Measurements from ENCODE around the gene ATP1A3.
A peak's percentile ranks its signal among the peaks of the same experiment; 100 is the strongest.
"Not testable (repeated sequence)": the region's sequence is repeated elsewhere in the genome, so short reads cannot be mapped to it uniquely, and the experiment has no call there.

Gene ATP1A3

DNA sequence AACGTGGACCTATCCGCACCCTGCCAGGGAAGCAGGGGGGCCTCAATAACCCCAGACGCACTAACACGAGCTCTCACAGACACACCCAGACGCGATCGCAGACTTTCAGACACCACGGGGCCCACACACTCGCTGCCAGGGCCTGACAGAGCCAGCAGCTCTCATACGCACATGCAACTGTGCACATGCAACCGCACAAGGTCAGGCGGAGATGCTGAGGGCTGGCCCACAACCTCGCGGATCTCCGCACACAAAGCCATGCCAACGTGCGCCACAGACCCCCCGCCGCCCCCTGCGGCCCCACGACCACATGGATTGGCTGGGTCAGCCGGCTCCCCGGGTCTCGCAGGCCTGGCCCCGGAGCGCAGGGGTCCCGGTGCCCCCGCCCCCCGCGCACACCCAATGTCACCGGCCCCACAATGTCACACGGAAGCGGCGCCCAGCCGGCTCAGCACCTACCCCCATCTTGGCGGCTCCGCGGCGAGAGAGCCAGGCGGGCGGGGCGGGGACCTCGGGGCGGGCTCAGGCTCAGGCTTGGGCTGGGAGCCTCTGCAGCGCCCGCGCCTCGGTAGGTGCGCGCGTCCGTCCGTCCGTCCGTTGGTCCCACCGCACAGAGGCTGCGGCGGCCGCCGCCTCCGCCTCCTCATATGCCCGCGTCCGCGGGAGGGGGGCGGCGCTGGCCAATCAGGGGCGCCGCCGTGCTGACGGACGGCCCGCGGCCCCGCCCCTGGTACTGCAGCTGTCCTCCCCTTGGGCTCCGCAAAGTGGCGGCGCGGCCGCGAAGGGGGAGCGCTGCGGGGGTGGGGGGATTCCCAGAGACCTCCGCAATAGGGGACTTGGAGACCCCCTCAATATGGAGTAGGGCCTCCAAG lies at the start of gene ATP1A3:
ATP1A3 (minus strand) TSS at position 619 of the 872 bp plus-strand sequence; CDS start at position 465, 154 bp downstream.
- DNase-seq, result peak; percentile 96

DNA sequence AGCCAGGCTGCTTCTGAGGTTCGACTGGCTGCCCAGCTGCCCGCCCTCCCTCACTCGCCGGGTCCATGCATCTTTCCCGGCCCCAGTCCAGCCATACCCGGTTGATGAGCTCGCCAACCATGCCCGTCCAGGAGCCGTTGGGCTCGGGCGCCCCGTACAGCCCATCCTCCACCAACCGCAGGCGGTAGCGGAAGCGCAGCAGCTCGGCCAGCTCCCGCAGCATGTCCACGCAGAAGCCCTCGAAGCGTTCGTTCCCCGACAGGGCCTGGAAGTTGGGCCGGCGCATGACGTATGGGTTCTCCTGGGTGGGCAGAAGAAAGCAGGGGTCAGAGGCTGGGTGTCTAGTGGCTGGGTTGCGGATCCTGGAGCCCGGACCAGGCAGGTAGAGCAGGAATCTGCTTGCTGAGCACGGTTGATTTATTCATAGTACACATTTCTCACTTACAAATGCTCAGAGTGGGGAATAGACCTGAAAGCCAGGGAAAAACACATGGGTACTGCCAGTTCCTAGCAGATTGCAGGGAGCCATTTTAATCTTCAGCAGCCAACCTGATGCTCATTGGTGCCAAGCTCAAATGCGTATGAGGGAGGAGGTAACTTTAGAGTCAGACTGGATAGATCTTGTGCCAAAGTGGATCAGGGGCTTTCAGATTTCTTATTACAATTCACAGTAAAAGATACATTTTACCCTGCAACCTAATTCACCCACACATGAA lies 48.6 kb upstream of the ATP1A3 start:
- DNase-seq, result peak; percentile 72

DNA sequence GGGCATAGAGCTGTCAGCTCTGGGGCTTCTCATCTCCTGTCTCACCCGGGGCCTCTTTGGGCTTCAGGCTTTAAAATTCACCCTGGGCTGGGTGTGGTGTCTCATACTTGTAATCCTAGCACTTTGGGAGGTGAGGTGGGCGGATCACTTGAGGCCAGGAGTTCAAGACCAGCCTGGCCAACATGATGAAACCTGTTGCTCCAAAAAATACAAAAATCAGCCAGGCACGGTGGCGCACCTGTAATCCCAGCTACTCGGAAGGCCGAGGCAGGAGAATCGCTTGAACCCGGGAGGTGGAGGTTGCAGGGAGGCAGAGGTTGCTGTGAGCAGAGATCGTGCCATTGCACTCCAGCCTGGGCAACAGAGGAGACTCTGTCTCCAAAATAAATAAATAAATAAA lies 46.5 kb upstream of the ATP1A3 start:
- not testable (repeated sequence) for DNase-seq

DNA sequence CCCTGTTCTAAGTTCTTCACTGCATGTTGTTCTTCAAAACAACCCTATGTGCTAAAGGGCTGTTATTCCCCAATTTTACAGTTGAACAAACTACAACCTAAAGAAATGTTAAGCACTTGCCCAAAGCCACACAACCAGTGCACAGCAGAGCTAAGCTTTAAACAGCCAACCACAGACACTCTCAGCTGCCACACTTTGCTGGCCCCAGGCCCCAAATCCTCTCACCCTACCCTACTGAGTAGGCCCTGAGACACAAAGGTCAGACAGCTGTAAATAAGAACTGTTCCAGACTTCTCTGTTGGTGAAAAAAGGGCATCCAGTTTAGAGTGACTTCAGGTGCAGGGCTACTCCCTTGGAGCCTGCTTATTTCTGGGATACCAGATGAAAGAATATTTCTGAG lies 46.0 kb upstream of the ATP1A3 start:
- no peak for DNase-seq

DNA sequence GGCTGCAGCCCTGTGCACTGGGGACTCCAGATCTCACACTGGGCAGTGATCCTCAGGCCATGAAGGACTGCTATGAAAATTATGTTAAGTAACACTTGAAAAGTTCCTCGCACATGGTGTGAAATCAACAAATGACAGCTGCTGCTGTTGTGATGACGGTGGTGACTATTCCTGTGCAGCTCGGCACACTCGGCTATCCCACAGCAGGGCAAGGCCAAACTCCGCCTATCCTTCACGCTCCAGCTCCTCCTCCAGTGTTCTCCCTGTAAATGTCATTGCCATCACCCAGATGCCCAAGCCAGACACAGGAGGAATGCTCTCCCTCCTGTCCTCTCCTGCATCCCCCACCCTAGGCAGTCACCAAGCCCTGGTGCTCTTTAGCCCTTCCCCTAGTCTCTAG lies 44.6 kb upstream of the ATP1A3 start:
- no peak for DNase-seq

DNA sequence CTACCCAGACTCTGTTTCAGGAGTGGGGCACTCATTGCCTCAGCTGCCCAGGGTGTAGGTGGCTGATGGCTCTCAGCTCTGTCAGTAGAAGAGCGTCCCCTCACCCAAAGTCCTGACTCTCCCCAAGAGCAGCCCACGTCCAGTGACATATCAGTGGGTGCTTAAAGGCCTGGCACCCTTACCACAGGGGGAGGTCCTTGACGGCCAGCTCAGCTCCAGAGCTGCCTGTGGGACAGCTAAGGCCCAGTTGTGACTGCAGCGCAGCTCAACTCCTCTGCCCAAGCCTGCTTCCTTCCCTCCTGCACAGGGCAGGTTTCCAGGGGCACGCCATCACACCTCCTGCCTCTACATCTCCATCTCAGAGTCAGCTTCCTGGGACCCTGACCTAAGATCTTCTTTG lies 43.6 kb upstream of the ATP1A3 start:
- no peak for DNase-seq

DNA sequence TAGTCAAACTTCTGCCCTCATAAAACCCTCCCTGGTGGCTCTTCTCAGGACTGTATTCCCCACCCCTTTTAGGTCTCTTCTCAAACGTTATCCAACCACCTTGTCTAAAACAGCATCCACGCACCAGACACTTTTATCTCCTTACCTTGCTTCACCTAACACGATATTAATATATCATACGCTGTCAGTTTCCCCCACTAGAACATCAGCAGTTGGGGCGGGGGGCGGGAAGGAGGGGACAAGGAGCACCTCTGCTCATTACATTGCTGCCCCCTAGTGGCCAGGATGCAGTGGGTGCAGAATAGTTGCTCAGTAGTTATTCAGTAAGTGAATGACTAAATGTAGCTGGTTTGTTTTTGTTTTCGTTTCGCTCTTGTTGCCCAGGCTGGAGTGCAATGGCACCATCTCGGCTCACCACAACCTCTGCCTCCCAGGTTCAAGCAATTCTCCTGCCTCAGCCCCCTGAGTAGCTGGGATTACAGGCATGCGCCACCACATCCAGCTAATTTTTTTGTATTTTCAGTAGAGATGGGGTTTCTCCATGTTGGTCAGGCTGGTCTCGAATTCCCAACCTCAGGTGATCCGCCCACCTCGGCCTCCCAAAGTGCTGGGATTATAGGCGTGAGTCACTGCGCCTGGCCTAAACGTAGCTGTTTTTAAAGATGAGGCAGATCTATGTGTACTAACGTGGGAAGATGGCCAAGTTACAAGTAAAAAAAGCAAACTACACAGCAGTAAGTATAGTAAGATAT lies 40.8 kb upstream of the ATP1A3 start:
- peak; percentile 94 for DNase-seq

DNA sequence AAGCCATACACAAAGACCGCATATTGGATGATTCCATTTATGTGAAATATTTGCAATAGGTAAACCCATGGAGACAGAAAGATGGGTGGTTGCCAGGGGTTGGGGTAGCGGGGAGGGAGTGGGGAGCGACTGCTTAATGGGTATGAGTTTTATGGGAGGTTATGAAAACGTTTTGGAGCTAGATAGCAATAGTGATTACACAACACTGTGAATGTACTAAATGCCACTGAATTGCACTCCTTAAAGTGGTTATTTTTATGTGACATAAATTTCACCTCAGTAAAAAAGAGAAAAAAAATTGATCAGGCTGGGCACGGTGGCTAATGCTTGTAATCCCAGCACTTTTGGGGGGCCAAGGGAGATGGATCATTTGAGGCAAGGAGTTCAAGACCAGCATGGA lies 39.4 kb upstream of the ATP1A3 start:
- DNase-seq, result no peak

DNA sequence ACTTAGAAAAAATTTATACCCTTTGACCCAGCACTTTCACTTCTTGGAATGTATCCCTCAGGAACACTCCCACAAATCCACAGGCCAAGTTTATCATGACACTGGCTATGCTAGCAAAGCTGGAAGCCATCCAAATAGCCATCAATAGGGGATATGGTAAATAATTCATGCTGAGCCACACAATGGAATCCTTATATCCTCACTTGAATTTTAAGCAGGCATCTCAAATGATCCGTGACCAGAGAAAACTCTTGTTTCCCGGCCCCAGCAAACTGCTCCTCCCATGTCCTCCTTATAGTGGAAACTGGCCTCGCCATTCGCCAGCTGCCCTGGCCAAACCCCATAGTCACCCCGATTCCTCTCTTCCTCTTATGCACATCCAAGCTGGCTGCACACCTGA lies 38.4 kb upstream of the ATP1A3 start:
- no peak for DNase-seq

DNA sequence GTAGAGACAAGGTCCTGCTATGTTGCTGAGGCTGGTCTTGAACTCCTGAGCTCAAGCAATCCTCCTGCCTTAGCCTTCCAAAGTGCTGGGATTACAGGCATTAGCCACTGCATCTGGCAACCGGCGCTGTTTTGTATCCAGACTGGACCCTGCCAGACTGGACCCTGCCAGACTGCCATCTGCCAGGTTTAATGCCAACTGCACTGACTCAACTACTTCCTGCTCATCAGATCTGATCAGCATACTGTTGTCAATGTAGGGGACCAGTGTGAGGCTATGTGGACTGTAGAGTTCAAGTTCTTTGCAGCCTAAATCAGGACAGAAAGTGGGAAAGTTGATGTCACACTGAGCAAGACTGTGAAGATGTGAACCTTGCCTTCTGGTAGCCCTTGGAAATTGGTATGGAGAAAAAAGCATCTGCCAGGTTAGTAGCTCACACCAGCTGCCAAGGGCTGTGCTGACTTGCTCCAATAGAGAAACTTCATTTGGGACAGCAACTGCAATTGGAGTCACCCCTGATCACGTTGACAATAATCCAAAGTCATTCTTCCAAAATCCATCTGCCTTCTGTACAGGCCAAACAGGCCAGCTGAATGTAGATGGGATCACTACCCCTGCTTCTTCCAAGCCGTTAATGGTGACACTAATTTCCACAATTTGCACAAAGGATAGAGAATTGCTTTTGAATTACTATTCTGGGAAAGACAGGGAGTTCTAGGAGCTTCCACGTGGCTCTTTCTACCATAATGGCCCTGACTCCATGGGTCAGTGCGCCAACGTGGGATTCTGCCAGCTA lies 36.8 kb upstream of the ATP1A3 start:
- DNase-seq, result peak; percentile 28

DNA sequence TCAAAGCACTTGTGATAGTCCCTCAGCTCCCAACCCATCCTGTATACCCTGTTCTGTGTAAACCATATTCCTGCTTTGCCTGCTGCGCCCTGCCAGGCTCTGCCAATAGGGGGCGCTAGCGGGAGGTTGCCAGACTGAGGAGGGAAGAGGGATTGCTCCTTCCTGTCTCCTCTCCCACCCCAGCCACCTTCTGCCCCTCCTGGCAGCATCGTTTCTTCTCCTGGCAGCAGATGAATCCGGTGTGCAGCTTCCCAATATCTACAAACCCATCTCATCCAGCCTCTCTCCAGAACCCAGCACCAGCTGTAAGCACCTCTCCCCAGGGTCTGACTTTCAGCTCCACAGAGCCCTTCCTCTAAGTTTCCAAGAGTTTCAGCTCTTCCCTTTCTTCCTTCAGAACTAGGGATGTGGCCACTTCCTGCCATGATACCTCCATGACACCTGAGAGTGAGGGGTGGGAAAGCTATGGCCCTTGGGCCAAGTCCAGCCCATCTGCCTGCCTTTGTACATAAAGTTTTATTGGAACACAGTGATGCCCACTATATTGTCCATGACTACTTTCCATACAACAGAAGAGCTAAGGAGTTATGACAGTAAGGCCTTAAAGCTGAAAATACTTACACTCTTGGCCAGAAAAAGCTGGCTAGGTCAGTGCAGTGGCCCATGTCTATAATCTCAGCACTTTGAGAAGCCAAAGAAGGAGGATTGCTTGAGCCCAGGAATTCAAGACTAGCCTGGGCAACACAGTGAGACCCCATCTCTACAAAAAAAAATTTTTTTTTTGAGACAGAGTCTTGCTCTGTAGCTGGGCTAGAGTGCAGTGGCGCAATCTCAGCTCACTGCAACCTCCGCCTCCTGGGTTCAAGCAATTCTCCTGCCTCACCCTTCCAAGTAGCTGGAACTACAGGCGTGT lies 34.5 kb upstream of the ATP1A3 start:
- DNase-seq, result peak; percentile 83

DNA sequence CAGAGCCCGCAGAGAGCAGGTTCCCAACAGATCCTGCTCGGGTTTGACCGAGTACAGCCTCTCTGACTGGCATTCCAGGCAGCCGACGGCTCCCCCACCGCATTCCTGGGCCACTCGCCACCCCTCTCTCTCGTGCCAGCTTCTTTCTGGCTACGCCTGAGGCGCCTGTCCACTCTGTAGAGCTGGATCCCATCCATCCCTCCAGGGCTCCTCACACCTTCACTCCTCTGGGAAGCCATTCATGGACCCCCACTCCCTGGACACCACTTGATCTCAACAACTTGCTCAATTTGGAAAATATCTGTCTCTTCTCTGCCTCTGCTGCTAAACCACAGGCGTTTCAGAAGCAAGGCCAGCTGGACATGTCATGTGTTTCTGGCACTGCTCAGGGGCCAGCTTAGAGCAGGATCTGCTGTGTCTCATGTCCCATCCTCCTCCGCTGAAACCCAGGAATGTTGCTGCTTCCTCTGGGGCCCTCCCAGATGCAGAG lies 30.6 kb upstream of the ATP1A3 start:
- no peak for DNase-seq

DNA sequence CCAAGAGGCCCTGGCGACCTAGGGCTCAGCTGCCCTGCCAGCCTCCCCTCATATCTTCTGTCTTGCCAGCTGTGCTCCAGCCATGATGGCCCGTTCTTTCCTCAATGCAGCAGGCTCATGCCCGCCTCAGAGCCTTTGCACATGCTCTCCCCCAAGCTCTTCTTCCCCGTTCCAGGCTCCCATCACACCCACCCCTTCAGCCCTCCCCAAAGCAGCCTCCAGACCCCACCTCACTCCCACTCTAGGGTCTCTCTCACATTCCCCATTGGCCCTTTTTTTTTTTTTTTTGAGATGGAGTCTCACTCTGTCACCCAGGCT lies 29.9 kb upstream of the ATP1A3 start:
- no peak for DNase-seq

DNA sequence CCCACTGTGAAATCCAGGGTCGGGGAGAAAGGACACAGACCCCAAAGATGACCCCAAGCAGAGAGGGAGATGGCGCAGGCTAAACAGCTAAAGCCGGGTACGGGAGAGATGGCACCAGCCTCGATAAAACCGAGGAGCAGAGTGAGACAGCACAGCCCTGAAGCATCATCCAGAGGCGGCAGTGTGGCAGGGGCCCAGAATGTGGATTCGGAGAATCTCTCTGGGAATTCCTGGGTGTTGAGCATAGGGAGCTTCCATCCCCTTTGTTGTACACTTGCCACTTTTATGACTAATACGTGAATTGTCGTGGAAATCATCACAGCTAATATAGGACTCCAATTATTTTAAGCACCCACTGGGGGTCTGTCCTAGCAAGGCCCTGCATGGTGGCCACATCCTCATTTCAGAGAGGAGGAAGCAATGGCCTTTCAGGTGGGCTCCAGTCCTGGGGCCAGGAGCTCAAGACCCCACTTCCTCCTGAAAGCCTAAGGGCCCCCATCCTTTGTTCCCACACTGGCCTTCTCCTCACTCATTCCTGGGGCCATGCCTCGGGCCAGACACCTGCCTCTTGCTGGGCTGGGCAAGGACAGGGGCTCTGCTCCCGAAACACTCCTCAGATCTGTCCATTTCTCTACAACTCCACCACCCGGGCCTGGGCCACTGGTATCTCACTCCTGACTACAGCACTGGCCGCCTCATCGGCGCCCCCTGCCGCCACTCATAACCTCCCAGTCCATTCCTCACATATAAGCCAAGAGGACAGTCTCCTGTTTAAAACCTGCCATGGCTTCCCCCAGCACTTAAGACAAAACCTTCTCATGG lies 29.3 kb upstream of the ATP1A3 start:
- peak; percentile 82 for DNase-seq

DNA sequence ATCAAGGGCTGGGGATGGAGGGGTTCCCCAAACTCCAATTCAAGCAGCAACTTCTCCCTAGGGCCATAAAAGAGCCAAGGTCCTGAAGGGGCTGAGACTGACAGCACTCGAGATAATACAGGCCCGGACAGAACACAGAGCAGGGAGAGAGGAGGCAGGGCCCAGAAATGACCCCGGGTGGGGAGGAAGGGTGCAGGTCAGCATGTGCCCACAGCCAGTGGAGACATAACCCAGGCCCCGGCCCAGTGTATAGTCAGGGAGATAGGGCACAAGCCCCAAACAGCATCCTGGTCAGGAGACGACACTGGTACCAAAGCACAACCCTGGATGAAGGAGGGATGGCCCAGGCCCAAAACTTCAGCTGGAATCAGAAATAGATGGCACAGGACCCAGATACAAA lies 28.6 kb upstream of the ATP1A3 start:
- DNase-seq, result no peak

DNA sequence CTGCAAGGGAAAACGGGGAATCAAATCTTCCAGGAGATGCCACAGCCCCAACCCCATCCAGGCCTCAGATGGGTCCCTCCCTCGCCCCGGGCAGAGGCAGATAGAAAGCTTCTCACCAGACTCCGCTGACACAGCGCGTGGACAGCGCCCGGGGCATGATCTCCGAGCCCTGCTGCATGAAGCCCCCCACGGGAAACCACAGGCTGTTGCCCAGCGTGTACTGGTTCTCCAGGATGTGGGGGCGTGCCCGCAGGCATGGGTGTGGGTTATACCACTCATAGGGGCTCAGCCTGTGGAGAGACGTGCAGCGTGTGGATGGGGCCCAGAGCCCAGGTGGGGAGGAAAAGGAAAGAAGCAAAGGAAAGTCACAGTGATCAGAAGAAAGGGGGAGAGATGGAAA lies 27.2 kb upstream of the ATP1A3 start:
- DNase-seq, result no peak

DNA sequence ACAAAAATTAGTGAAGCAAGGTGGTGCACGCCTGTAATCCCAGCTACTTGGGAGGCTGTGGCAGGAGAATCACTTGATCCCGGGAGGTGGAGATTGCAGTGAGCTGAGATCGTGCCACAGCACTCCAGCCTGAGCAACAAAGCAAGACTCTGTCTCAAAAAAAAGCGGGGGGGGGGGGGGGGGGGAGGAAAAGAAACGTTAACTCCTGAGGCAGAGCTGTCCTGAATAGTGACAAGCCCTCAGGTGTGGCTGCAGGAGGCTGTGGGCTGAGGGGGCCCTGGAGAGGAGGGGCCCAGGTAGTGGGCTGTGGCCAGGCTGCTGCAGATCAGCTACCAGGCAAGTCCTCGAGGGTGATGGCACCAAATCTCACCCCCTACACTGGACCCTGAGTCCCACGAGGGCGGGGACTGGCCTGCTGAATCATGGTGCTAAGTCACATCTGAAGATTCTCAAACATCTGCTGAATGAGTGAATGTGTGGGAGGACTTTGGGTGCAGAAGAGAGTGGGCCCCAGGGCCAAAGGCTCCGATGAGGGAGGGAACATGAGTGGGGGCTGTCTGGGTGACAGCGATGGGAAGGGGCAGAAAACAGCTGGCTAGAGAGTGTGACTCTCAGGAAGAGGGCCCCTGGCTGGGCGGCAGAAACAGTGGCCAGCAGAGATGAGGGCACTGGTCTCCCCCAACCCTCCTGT lies 24.6 kb upstream of the ATP1A3 start:
- no peak for DNase-seq

DNA sequence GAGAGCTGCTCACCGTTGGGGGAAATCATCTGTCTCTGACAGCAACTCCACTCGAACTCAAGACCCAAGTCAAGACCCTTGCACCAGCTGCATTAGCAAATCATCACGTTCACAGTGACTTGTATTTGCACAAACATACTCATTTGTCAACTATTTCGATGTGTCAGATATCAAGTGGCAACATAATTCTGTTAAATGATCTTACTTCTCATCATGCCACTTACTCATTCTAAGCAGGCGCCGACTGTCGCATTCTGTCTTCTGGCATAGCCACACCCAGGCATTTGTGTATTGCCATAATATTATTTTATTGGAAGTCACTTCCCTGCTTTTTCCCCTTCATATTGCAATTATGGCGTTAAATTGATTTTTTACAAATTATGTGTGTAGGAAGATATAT lies 23.0 kb upstream of the ATP1A3 start:
- DNase-seq, result no peak

DNA sequence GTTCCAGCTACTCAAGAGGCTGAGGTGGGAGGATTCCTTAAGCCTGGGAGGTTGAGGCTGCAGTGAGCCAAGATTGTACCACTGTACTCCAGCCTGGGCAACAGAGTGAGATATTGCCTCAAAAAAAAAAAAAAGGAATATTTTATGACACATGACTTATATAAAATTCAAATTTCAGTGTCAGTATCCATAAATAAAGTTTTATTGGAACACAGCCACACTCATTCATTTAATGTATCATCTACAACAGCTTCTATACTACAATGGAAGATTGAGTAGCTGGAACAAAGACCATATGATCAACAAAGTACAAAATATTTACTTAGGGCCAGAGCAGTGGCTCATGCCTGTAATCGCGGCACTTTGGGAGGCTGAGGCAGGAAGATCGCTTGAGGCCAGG lies 18.7 kb upstream of the ATP1A3 start:
- not testable (repeated sequence) for DNase-seq
